Adipocyte (in vitro differentiated cells): ENCODE measurements around the gene REM2.
A peak's percentile ranks its signal among the peaks of the same experiment; 100 is the strongest.

ENCODE experiments used
- DNase-seq: peaks from one replicate; pipeline ENCODE4 v3.0.0-alpha.2; 2015; ENCODE audit warnings: low read depth
- H3K27me3 ChIP-seq: replicated peaks from 2 replicates; pipeline ENCODE4 v1.7.0; 2013; ENCODE audit warnings: mild to moderate bottlenecking, low read length, moderate library complexity; ENCODE audit not compliant: control insufficient read depth, insufficient read depth
- H3K36me3 ChIP-seq: 2 replicates; pipeline ENCODE4 v1.7.0; 2013; ENCODE audit warnings: low read length, mild to moderate bottlenecking, moderate library complexity; ENCODE audit not compliant: control insufficient read depth, insufficient read depth, severe bottlenecking
- H3K4me1 ChIP-seq: 2 replicates; pipeline ENCODE4 v1.7.0; 2013; ENCODE audit warnings: mild to moderate bottlenecking, low read length, moderate library complexity; ENCODE audit not compliant: control insufficient read depth, insufficient read depth
- H3K4me3 ChIP-seq: 2 replicates; pipeline ENCODE4 v1.7.0; 2013; ENCODE audit warnings: mild to moderate bottlenecking, low read length, moderate library complexity
- H3K9ac ChIP-seq: 2 replicates; pipeline ENCODE4 v1.7.0; 2013; ENCODE audit warnings: mild to moderate bottlenecking, low read length, moderate library complexity
- H3K9me3 ChIP-seq: 2 replicates; pipeline ENCODE4 v1.7.0; 2013; ENCODE audit warnings: mild to moderate bottlenecking, low read length, moderate library complexity; ENCODE audit not compliant: control insufficient read depth

REM2 gene

GRCh38 chr14:22890416-22890815 lies 7.4 kb downstream of the REM2 start:
- Histone ChIP-seq H3K4me1 (no peaks in the 10 kb centered on the region), H3K4me3 (no peak overlapping the region), H3K9me3 (no peaks in the 10 kb centered on the region), H3K9ac (no peak overlapping the region), H3K36me3 (no peaks in the 10 kb centered on the region), H3K27me3 (no peaks in the 10 kb centered on the region)
- no peak for DNase-seq

- Histone ChIP-seq H3K27me3 (no peaks in the 10 kb centered on the region), H3K36me3 (no peaks in the 10 kb centered on the region), H3K9ac (no peak overlapping the region), H3K4me3 (no peak overlapping the region), H3K4me1 (no peaks in the 10 kb centered on the region), H3K9me3 (no peaks in the 10 kb centered on the region)
- DNase-seq: no peak
These were observed 9.5 kb downstream of the REM2 start for GRCh38 chr14:22892488-22892887.

- DNase-seq: no peak
- Histone ChIP-seq H3K9me3 (no peaks in the 10 kb centered on the region), H3K4me3 (no peak overlapping the region), H3K9ac (no peak overlapping the region), H3K36me3 (no peaks in the 10 kb centered on the region), H3K4me1 (peaks cover 7% of the 10 kb centered on the region), H3K27me3 (no peaks in the 10 kb centered on the region)
These were observed 10.7 kb downstream of the REM2 start for GRCh38 chr14:22893706-22894105.

- Histone ChIP-seq H3K27me3 (no peaks in the 10 kb centered on the region), H3K9me3 (no peaks in the 10 kb centered on the region), H3K36me3 (peaks cover 1% of the 10 kb centered on the region), H3K4me1 (peaks cover 10% of the 10 kb centered on the region), H3K4me3 (no peak overlapping the region), H3K9ac (no peak overlapping the region)
- DNase-seq: no peak
These were observed 12.4 kb downstream of the REM2 start for GRCh38 chr14:22895402-22895801.

GRCh38 chr14:22896356-22896755 lies 13.3 kb downstream of the REM2 start:
- no peaks in the 10 kb centered on the region for H3K9me3 ChIP-seq
- peaks cover 10% of the 10 kb centered on the region for H3K36me3 ChIP-seq
- H3K4me3 ChIP-seq: no peak overlapping the region
- H3K9ac ChIP-seq: no peak overlapping the region
- H3K4me1 ChIP-seq: peaks cover 10% of the 10 kb centered on the region
- H3K27me3 ChIP-seq: no peaks in the 10 kb centered on the region
- DNase-seq: no peak

- no peak for DNase-seq
- Histone ChIP-seq H3K9ac (no peak overlapping the region), H3K4me3 (no peak overlapping the region), H3K9me3 (no peaks in the 10 kb centered on the region), H3K27me3 (no peaks in the 10 kb centered on the region), H3K36me3 (peaks cover 14% of the 10 kb centered on the region), H3K4me1 (peaks cover 10% of the 10 kb centered on the region)
These were observed 13.7 kb downstream of the REM2 start for GRCh38 chr14:22896760-22897159.

- H3K36me3 ChIP-seq: peaks cover 20% of the 10 kb centered on the region
- H3K9ac ChIP-seq: no peak overlapping the region
- no peaks in the 10 kb centered on the region for H3K27me3 ChIP-seq
- H3K9me3 ChIP-seq: no peaks in the 10 kb centered on the region
- peaks cover 10% of the 10 kb centered on the region for H3K4me1 ChIP-seq
- no peak overlapping the region for H3K4me3 ChIP-seq
- DNase-seq: no peak
These were observed 14.3 kb downstream of the REM2 start for GRCh38 chr14:22897357-22897756.

GRCh38 chr14:22898302-22899090 lies 15.5 kb downstream of the REM2 start:
- Histone ChIP-seq H3K9me3 (no peaks in the 10 kb centered on the region), H3K9ac (no peak overlapping the region), H3K36me3 (peaks cover 29% of the 10 kb centered on the region), H3K4me3 (no peak overlapping the region), H3K4me1 (peaks cover 10% of the 10 kb centered on the region), H3K27me3 (no peaks in the 10 kb centered on the region)
- peak; percentile 55 for DNase-seq

GRCh38 chr14:22900081-22900799 lies 17.2 kb downstream of the REM2 start:
- no peaks in the 10 kb centered on the region for H3K27me3 ChIP-seq
- peaks cover 10% of the 10 kb centered on the region for H3K4me1 ChIP-seq
- peak; percentile 85 for DNase-seq
- no peaks in the 10 kb centered on the region for H3K9me3 ChIP-seq
- H3K9ac ChIP-seq: no peak overlapping the region
- H3K36me3 ChIP-seq: peaks cover 47% of the 10 kb centered on the region
- no peak overlapping the region for H3K4me3 ChIP-seq

GRCh38 chr14:22901799-22902198 lies 18.8 kb downstream of the REM2 start:
- Histone ChIP-seq H3K36me3 (peaks cover 62% of the 10 kb centered on the region), H3K9me3 (no peaks in the 10 kb centered on the region), H3K9ac (no peak overlapping the region), H3K4me1 (peaks cover 10% of the 10 kb centered on the region), H3K4me3 (no peak overlapping the region), H3K27me3 (no peaks in the 10 kb centered on the region)
- DNase-seq: no peak

- H3K27me3 ChIP-seq: no peaks in the 10 kb centered on the region
- peaks cover 10% of the 10 kb centered on the region for H3K4me1 ChIP-seq
- no peak overlapping the region for H3K9ac ChIP-seq
- DNase-seq: no peak
- H3K9me3 ChIP-seq: no peaks in the 10 kb centered on the region
- no peak overlapping the region for H3K4me3 ChIP-seq
- peaks cover 77% of the 10 kb centered on the region for H3K36me3 ChIP-seq
These were observed 20.7 kb downstream of the REM2 start for GRCh38 chr14:22903742-22904087.
